Testis (tissue), 2 donors: ENCODE data around the gene FOXP4.

Experiments used
- POLR2A ChIP-seq: fragments of 450-650 bp; IDR thresholded peaks from one replicate; pipeline ENCODE4 v1.6.1; 2017; ENCODE audit warnings: antibody characterized with exemption, mild to moderate bottlenecking, moderate library complexity
- TF ChIP-seq, protein P1 (sequence below), 3 experiments: fragments of 450-650 bp in 2 of 3; fragments of 200-600 bp in 1 of 3; sonication (generic) in 1 of 3; IDR thresholded peaks; one replicate each; pipeline ENCODE4 v1.5.1; 2016 to 2019; ENCODE audit warnings: antibody characterized with exemption in 3 of 3, mild to moderate bottlenecking in 2 of 3, moderate library complexity in 1 of 3

- no peak for TF ChIP-seq POLR2A
- TF ChIP-seq, protein P1, sequence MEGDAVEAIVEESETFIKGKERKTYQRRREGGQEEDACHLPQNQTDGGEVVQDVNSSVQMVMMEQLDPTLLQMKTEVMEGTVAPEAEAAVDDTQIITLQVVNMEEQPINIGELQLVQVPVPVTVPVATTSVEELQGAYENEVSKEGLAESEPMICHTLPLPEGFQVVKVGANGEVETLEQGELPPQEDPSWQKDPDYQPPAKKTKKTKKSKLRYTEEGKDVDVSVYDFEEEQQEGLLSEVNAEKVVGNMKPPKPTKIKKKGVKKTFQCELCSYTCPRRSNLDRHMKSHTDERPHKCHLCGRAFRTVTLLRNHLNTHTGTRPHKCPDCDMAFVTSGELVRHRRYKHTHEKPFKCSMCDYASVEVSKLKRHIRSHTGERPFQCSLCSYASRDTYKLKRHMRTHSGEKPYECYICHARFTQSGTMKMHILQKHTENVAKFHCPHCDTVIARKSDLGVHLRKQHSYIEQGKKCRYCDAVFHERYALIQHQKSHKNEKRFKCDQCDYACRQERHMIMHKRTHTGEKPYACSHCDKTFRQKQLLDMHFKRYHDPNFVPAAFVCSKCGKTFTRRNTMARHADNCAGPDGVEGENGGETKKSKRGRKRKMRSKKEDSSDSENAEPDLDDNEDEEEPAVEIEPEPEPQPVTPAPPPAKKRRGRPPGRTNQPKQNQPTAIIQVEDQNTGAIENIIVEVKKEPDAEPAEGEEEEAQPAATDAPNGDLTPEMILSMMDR (IDR thresholded peaks at IDR 0.05): no peak
Observed at GRCh38 chr6:41551086-41551700, 5.0 kb downstream of the FOXP4 start.
